ENCODE measurements around the gene CCDC188.

Gene CCDC188

DNA sequence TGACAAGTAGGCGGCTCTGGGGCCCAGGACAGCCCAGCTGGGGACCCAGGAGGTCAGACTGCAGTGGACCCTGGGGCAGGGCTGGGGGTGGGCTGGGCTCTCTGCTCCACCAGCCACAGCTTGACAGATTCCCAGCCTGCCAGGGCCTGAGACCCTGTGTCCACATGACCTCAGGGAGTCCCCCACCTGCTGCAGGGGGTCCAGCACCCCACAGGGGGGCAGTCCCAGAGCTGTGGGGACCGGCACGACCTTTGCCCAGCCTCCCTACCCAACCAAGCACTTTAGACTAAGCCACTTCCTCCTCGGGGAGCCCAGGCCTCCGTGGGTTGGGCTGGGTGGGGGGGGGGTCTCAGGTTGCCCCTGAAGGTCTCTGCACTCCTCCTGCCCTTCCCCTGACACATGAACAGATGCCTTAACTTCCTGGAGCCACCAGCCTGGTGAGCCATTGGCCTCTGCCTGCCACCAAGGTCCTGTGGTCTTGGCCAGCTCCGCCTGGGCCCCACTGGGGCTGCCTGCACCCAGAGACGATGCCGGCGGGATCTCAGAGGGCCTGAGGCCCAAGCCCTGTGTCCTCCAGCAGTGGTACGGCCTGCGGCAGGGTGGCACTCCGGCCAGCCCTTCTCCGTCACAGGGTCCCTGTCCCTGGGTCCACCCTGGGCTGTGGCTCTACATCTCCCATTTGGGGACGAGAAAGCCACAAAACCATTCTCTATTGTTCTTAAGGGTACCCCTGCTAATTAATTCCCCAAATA lies 3.4 kb downstream of the CCDC188 start:
- no peak for DNase-seq

DNA sequence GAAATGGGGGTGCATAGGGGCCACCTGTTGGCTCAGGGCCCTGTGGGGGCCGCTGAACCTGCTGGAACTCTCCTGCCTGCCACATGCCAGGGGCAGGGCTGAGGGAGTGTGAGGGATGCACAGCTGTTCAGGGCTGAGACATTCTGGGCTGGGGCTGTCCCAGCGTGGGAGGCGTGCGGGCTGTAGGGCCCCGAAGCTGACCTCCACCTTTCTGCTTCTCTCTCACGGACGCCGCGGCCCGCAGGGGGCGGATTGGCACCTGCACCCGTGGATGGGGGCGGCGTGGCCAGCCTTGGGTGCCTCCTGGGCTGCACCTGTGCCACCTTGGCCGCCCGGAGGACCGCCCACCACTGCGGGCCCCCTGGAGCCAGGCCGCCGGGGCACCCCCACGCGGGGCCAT lies 4.1 kb downstream of the CCDC188 start:
- DNase-seq: no peak

DNA sequence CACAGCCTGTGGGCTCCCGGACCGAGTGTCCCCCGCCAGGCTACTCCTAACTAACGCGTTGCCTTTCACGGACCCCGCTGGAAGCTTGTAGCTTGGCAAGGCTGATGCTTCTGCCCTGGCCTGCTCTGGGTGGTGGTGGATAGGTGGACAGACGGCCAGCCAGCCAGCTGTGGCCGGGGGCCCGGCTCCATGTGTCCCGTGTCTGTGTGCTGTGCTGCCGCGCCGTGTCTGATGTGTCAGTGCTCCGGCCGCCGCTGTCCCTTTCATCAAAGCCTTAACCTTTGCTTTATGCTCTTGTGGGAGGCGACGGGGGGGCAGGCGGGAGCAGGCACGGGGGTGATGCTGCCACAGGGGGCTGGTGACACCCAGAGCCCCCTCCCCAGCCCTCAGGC lies 5.0 kb downstream of the CCDC188 start:
- DNase-seq: no peak

DNA sequence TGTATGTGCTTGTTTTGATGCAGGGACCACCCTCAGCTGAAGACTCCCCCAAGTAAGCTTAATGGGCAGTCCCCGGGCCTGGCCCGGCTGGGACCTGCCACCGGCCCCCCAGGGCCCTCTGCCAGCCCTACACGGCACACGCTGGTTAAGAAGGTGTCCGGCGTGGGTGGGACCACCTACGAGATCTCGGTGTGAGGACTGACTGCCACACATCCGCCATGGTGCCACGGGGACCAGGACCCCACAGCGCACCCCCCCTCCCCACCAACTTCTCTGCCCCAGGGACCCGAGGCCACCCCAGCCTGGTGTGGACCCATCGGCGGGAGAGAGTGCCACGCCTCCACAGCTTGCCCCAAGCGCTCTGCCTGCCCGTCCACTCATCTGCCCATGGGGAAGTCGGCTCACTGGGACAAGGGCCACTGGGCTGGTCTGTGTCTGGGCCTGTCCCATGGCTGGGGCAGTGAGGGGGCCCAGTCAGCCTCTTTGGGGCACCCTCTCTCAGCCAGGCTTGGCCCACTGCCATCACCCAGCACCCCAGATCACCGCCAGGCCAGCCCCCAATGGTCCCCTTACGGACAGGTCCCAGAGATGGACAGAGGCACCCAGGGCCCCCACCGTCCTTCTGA lies 5.5 kb downstream of the CCDC188 start:
- DNase-seq: no peak

DNA sequence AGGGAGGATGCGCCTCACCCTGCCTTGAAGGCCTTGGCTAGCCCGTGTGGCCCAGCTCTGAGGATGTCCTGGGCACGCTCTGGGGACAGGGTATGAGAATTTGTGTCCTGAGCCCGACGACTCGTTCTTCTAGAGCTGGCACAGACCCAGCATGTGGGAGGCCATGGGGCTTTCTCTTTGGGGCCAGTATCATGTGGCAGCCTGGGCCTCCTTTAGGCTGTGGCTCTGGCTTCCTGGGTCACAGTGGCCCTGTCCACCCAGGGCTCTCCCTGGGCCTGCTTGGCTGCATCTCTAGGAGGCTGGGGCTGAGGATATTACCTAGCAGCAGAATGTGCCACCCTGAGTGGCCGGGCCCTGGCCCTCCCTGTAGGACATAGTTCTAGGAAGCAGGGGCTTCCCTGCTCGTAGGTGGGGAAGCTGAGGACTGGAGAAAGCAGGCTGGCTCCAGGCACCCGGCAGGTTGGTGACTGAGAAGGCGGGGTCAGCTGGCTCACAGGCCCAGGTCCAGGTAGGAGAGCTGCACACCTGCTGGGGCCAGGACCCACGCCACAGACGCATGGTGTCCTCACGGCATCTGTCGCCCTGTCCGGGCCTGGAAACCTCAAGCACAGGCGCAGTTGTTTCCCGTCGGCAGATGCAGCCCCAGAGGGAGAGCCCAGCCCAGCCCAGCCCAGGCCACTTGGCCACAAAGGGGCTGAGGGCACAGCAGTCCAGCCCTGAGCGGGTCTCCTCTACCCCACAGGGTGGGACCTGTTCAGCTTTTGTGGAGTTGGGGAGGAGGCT lies 6.8 kb downstream of the CCDC188 start:
- DNase-seq: no peak

DNA sequence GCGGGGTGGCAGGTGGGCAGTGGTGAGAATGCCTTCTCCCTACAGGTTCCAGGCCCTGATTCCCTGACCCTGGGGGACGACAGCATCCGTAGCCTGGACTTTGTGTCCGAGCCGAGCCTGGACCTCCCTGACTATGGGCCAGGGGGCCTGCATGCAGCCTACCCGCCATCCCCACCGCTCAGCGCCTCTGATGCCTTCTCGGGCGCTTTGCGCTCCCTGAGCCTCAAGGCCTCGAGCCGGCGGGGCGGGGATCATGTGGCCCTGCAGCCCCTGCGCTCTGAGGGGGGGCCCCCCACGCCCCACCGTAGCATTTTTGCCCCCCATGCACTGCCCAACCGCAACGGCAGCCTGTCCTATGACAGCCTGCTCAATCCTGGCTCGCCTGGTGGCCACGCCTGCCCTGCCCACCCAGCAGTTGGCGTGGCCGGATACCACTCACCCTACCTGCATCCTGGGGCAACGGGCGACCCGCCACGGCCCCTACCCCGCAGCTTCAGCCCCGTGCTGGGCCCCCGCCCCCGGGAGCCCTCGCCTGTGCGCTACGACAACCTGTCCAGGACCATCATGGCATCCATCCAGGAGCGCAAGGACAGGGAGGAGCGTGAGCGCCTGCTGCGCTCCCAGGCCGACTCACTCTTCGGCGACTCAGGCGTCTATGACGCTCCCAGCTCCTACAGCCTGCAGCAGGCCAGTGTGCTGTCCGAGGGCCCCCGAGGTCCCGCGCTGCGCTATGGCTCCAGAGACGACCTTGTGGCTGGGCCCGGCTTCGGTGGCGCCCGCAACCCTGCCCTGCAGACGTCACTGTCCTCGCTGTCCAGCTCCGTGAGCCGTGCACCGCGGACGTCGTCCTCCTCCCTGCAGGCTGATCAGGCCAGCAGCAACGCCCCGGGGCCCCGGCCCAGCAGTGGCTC lies 7.9 kb downstream of the CCDC188 start:
- DNase-seq: no peak

DNA sequence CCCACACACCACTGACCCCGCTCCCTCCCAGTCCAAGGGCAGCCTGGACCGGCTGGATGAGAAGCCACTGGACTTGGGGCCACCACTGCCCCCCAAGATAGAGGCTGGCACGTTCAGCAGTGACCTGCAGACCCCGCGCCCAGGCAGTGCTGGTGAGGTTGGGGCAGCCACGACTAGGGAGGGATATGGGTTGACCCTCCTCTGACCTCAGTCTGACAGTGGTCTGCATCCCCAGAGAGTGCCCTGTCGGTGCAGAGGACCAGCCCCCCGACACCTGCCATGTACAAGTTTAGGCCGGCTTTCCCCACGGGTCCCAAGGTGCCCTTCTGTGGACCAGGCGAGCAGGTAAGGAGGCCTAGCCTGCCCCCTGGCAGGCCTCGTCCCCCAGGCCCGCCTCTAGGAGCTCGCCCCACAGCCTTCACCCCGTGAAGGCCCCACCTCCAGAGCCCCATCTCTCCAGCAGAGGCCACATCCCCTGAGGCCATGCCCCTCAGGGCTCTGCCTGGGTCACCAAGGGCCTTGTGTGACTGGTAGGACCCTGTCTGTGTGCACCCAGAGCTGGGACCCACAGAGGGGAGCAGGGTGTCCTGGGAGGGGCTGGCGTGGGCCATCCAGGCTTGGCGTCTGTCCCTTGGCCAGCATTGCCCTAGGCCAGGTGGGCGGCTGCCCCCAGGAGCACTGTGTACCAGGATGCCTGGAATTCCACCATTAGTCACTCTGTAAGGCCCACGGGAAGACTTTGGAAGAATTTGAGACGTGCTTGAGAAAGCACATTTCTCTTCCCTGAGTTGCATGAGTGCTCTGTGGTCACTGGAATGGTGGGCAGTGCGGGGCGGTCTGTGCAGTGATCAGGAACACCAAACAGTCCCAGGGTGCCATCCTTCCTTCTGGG lies 9.4 kb downstream of the CCDC188 start:
- DNase-seq: no peak

DNA sequence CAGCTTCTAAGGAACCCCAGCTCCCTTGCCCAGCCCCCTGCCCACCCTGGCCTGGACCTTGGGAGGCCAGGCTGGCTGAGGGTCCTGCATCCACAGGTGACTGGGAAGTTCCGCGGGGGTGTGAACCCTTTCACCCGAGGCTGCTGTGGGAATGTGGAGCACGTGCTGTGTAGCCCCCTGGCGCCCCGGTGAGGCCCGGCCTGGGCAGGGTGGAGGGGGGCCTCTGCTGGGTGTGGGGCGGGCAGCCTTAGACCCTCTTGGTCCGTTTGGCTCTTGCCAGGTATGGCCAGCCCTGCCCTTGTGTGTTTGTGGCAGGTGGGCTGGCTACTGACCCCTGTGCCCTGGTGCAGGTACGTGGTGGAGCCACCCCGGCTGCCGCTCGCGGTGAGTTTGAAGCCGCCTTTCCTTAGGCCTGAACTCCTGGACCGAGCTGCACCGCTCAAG lies 10.3 kb downstream of the CCDC188 start:
- no peak for DNase-seq

DNA sequence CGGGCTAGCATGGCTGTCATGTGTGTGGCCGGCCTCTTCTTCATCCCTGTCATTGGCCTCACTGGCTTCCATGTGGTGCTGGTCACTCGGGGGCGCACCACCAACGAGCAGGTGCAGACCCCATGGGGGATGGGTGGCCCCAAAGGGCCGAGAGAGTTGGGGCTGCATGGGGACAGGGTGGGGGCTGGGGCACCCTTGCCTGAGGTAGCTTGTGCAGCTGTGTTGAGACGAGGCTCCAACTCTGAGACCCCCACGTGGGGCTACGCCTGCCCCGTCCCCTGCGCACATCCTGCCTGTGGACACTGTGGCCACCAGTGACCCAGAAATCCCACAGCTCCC lies 10.8 kb downstream of the CCDC188 start:
- DNase-seq: no peak

DNA sequence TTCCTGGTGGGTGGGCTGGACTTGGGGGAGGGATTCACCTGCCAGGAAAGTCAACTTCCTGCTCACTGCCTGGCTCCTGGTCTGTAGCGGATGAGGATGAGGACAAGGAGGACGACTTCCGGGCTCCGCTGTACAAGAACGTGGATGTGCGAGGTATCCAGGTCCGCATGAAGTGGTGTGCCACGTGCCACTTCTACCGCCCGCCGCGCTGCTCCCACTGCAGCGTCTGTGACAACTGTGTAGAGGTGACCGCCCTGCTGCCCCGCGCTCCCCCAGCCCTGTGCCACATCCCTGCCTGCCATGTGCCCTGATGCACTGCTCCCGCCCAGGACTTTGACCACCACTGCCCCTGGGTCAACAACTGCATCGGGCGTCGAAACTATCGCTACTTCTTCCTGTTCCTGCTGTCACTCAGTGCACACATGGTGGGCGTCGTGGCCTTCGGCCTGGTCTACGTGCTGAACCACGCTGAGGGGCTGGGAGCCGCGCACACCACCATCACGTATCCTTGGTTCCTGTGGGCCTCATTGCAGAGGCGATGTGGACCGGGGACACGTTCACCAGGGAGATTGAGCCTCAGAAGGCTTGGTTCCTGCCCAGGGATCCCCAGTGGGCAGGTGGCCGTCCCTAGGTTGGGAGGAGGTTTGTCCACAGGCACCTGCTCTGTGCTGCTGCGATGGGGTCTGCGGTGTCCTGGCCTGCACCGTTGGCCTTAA lies 11.3 kb downstream of the CCDC188 start:
- no peak for DNase-seq

DNA sequence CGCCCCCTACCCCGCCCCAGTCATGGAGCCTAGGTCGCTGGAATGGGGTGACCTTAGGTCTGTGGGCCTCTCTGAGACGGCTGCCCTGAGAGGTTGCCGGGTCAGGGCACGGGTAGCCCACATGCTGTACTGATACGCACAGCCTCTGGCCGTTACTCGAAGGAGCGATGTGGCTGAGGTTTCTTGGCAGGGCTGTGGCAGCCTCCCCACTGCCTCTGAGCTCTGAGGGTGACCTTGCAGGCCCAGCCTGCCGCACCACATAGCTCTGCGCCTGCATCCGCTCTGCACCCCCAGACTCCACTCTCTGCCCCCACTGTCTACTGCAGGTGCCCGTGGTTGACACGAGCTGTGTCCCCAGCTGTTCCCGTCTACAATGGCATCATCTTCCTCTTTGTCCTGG lies 12.0 kb downstream of the CCDC188 start:
- no peak for DNase-seq

DNA sequence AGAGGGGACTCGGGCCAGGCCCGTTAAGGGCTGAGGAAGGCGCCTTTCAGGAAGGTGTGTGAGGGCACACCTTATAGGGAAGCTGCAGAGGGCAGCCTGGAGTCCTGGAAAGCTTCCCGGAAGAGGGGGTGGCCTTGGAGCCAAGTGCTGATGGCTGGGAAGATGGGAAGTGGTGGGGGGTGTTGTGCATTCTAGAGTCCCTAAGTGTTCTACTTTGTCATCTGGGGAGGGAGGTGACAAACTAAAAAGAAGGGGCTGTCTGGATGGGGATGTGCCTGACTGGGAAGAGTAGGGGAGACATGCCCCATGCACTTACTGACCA lies 12.5 kb downstream of the CCDC188 start:
- no peak for DNase-seq

DNA sequence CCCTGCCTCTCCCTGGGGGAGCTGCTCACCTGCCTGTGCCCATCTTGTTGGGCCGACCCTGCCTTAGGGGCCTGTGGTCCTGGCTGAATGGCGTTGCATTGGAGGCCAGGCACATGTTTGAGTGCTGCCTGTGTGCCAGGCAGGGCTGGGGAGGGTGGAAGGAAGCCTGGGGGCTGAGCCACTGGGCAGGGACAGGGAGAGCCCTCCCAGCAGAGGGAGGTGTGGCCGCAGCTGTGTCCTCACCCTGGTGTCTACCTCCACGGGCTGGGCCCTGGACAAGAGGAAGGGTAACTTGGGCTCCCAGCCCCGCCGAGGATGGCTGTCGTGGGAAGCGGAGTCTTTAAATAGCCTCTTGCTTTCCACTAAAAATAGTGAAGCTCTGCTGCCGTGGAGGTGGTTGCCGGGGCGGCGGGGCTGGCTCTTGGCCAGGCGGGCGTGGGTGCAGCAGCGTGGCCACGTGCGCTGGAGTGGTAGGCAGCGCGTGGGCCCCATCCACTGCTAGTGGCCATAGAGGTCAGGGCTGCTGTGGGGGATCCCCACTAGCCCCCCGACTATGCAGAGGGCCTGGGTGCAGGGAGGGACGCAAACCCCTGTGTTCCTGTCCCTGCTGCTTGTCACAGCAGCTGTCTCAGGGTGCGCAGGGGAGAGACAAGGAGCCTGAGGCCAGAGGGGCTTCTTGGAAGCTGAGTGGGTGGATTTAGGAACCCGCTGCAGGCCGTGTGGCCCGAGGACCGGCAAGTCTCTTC lies 13.0 kb downstream of the CCDC188 start:
- DNase-seq: no peak

DNA sequence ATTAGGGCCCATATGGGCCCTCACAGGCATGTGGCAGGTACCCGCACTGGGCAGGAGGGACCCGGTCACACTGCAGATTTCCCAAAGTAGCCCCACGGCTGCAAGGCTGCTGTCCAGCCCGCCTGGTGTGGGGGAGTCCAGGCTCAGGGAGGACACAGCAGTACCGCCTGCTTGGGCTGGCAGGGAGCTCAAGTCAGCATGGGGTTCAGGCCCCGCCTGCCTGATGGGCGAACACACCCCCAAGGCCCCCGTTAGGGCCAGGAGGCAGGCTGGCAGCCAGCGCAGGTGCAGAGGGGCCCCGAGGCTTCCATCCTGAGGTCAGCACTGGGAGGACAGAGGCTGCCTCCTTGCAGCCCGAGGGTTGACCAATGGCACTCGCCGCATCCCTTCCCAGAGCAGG lies 13.7 kb downstream of the CCDC188 start:
- DNase-seq: no peak

DNA sequence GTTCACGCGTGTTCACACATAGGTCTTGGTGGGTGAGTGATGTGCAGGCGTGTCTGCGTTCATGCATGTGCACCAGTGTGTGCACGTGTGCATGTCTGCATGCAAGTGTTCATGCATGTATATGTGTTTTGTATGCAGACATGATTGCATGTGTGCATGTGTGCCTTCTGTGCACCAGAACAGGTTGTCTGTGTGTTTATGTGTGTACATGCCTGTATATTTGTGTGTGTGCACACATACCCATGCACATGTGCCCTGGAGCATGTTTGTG lies 14.3 kb downstream of the CCDC188 start:
- DNase-seq: no peak

DNA sequence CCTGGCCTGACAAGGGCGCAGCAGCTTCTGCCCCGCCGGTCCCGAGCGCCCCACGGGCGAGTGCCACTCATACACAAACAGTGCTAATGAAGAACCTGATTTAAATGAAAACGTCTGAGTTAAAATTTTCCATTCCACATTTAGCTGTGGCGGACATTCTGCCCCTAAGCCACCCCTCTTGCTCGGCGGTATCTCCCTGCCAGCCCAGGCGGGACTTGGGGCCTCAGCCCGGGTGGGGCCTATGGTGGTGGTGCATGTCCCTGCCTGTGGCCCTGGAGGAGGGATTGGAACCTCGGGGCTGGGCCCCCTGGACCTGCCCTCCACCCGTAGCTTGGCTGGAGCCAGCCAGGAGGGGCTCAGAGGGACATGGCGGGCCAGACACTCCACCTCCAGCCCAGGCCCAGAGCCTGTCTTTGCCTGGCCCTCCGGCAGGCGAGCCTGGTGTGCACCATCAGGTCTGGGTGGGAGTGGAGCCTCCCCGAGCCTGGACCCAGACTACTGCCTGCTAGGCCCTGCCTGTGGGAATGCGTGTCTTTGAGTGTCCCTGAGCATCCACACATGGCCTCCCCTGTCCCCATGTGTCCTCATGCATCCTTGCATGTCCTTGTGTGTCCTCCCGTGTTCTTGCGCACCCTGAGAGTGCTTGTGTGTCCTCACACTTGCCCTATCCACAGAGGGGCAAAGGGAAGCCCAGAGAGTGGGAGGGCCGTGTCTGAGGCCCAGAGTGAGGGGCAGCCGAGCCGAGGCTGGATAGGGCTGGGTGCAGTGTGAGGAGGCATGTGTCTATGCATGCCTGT lies 14.9 kb downstream of the CCDC188 start:
- no peak for DNase-seq

DNA sequence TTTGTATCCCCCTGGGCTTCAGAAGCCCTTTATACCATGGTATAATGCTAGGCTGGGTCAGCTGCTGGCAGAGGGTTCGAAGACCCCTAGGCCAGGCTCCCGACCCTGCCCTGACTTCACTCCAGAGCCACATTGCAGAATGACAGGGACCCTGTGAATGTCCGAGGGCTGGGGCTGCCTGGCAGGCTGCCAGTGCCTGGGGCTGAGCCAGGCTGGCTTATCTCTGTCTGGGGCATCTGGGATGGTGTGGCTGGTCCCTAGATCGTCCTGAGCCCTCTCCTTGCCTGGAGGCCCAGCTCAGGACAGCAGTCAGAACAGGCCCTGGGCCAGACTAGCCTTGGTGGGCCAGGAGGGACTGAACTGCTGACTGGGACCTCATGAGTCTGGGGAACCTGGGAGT lies 15.6 kb downstream of the CCDC188 start:
- DNase-seq: no peak

DNA sequence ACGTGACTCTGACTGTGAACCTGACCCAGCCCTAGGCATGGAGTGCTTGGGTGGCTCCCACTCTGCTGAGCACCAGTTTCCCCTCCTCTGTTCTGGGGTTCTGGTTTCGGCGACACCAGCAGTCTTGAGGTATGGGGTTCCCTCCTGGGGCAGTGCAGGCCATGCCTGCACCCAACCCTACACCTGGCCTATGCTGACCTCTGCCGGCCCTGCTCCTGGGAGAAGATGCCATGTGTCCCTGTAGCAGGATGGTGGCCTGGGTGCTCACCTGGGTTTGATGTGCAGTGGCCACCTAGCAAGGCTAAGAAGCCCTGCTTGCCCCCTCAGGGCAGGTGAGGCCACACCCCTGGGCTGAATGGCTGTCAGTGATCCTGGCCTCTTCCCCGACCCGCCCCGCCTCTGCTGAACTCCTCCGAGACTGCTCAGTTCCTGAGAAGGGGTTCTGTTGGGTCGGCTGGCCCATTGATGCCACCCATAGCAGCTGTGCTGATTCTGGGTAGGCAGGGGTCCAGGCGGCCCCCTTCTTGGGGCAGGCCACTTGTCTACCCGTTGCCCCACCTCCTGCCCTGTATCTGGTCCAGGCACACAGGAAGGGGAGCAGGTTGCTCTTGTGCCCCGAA lies 16.8 kb downstream of the CCDC188 start:
- DNase-seq: no peak

DNA sequence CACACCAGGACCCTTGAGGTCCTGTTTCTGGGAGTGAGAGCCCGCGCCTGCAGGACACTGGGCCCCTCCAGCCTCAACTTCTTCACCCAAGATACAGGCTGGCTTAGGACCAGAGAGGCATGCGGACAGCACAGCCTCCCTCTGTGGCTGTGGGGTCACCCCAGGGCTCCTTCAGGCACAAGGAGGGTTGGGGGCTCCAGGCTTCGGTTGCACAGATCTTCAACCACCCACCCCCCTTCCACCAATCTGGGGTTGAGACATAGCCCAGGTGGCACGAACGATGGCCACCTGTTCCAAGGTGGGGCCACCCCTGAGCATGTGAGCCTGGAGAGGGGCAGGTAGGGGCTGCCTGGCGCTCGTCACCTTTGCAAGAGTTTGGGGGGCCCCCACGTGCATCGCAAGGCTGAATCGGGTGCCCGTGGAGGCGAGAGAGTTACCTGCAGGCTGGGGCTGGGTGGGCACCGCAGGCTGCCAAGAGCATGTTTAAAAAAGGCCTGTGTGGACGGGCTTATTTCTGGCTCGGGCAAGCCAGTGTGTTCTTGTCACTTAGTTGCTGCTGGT lies 18.1 kb downstream of the CCDC188 start:
- DNase-seq: no peak

All from NCI-H1694 (cell line).